Prostate gland (tissue), 2 donors: ENCODE data around the gene LTB.

Source experiments
- POLR2A ChIP-seq: fragments of 450-650 bp; IDR thresholded peaks from one replicate; pipeline ENCODE4 v1.6.1; 2016; ENCODE audit warnings: antibody characterized with exemption, mild to moderate bottlenecking
- TF ChIP-seq, protein P1 (sequence below), 4 experiments: fragments of 200-600 bp in 2 of 4; fragments of 450-650 bp in 2 of 4; sonication (generic) in 2 of 4; IDR thresholded peaks; 1 replicate in 3 of 4; 2 replicates in 1 of 4; pipeline ENCODE4 v1.5.1; 2016 to 2019; ENCODE audit warnings: antibody characterized with exemption in 4 of 4, mild to moderate bottlenecking in 2 of 4, moderate library complexity in 2 of 4

GRCh38 chr6:31615748-31616147 lies 33.5 kb upstream of the LTB start:
- TF ChIP-seq, protein P1, sequence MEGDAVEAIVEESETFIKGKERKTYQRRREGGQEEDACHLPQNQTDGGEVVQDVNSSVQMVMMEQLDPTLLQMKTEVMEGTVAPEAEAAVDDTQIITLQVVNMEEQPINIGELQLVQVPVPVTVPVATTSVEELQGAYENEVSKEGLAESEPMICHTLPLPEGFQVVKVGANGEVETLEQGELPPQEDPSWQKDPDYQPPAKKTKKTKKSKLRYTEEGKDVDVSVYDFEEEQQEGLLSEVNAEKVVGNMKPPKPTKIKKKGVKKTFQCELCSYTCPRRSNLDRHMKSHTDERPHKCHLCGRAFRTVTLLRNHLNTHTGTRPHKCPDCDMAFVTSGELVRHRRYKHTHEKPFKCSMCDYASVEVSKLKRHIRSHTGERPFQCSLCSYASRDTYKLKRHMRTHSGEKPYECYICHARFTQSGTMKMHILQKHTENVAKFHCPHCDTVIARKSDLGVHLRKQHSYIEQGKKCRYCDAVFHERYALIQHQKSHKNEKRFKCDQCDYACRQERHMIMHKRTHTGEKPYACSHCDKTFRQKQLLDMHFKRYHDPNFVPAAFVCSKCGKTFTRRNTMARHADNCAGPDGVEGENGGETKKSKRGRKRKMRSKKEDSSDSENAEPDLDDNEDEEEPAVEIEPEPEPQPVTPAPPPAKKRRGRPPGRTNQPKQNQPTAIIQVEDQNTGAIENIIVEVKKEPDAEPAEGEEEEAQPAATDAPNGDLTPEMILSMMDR (IDR thresholded peaks at IDR 0.05): no peak
- no peak for TF ChIP-seq POLR2A
